HG02623 (cell line): ENCODE measurements around the gene ABCC5.
"Not testable (repeated sequence)": the region's sequence is repeated elsewhere in the genome, so short reads cannot be mapped to it uniquely, and the experiment has no call there.

ENCODE experiments used
- ATAC-seq: cut with Tn5 transposase; IDR thresholded peaks from one replicate; pipeline ENCODE4 v1.9.1; 2021; ENCODE audit warnings: moderate library complexity; ENCODE audit not compliant: unreplicated experiment

The ABCC5 gene

DNA sequence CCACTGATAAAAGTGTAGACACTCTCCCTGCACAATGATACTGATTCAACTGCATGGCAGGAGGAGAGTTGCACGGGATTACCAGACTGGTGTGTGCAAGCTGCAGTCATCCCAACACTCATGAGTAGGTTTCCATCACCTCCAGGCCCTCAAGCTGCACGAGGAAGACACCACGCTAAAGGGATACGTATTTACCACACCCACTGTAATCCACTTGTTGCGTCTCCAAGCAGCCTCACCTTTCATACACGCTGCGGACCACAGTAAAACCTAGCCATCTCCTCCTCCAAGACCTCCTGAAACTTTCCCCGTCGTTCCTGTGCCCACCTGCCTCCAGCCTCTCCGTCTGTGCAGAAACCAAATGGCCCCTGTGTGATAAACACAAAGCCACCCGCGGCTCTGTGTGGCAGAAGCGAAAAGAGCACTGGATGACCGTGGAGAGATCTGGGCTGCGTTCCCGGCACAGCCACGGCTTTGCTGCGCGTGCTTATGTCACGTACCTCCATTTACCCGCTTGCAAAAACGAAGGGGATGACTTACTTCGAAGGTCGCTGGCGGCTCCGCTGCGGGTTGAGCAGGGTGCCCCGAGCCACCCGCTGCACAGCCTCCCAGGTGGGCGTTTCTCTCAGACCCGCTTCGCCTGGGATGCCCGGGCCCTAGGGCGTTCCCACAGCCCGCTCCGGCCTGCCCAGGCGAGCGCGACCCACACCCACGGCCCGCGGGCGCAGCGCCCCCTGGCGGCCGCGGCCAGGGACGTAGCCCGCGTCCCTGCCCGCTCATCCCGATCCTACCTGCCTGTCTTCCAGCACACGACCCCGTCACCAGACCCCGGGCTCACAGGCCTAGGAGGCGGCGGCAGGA lies 643 bp downstream of the ABCC5 start:
- peak; percentile 60 for ATAC-seq

DNA sequence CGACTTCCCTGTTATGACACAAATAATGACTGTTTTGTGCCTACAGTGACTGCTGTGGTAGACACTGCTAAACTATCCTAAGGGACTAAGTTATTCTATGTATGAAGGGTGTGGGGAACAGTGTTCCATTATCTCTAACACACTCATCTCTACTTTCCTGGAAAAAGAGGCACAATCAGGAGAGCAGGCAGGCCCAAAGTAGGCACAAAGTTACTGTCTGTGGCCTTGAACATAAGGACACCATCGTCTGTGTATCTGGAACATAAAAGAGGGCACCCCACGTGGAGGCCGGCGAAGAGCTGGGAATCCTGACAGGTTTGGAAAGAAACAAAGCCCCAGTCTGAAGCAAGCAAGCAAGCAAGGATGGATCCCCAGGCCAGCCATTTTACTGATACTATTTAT lies 1.5 kb downstream of the ABCC5 start:
- ATAC-seq = no peak

DNA sequence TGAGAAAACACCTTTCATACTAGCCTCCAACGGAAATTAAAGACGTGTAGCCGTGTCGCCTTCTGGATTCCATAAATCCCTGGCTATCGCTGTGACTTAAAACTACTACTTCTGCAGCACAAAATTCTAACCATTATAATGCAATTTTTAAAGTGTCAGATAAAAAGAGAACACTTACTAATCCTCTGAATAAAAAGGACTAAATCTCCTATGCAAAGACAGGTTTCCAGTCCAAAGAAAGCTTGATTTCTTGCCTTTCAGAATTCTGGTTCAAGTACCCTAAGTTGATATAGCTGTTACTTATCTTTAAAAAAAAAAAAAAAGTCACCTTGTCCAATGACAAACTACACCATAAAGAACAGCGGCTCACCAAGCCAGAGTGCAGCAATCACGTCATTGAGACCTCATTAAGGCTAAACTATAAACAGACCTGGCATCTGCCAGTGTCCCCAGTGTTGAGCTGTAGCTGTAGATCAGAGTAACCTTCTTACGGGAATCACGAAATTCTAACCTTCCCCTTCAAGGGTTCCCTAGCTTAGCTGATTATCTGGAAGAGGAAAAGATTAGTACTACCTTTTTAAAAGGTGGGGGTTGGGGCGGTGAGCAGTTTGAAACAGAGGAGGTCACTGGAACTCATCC lies 2.2 kb downstream of the ABCC5 start:
- no peak for ATAC-seq

DNA sequence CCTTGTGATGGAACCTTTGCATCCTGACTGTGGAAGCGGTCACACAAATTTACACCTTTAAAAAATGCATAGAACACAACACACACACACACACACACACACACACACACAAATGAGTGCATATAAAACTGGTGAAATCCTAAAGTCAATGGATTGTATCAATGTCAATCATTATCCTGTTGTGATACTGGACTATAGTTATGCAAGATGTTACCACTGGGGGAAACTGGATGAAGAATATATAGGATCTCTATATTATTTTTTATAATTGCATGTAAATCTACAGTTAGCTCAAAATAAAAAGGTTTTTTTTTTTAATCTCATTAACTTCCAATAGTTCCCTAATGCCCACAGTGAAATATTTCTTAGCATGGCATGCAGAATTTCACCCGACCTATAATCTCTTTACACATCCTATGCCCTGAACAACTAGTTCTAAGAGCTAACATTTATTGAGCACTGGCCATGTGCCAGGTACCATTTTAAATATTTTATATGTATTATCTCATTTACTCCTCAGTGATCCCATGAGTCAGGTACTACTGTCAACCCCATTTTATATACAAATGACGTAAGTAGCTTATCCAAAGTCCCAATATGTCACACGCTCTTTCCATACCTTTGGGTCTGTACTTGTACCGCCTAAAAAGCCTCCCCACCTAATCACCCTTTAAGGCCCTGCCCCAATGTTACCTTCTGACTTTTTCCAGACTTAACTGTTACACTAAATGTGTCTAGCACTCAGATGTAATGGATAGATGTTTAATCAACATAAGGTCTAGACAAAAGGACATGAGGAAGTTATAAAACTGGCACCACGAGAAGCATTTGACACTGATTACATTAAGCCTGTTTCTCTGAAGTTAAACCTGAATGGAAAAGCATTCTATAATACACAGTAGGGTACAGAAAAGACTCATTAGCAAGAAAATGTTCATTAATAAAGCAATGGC lies 5.5 kb downstream of the ABCC5 start:
- no peak for ATAC-seq

DNA sequence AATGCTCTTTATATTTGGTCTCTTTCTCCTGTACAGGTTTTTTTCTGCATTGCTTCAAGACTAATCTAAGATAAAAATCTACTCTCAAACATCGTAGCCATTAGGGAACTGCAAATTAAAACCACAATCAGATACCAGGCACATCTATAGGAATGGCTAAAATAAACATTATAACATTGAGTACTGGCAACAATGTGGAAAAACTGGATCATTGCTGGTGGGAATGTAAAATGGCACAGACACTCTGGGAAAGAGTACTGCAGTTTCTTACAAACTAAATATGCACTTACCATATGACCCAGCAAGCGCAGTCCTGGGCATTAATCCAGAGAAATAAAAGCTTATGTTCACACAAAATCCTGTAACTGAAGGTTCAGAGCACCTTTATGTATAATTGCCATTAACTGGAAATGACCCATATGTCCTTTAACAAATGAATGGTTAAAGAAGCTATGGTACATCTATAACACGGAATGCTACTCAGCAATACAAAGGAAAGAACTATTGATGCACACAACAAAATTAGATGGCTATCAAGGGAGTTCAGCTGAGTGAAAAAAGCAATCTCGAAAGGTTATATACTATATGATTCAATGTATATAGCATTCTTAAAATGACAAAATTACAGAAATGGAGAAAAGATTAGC lies 6.3 kb downstream of the ABCC5 start:
- no peak for ATAC-seq

DNA sequence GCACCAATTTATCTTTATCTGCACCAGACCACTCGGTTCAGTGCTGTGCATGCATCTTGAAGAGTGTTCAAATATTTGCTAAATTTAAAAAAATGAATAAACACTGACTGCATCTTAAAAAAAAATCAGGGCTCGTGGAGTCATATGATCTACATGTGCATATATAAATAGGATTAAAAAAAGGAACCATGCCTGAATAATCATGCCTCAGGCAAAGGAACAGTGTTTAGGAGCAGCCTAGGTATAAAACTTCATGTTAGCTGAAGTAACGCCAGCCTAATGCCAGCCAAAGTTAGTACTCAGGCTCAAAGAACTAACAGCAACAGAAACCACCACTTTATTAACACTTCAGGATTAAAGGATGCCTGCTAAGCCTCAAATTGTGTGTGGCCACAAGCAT lies 9.5 kb downstream of the ABCC5 start:
- no peak for ATAC-seq

DNA sequence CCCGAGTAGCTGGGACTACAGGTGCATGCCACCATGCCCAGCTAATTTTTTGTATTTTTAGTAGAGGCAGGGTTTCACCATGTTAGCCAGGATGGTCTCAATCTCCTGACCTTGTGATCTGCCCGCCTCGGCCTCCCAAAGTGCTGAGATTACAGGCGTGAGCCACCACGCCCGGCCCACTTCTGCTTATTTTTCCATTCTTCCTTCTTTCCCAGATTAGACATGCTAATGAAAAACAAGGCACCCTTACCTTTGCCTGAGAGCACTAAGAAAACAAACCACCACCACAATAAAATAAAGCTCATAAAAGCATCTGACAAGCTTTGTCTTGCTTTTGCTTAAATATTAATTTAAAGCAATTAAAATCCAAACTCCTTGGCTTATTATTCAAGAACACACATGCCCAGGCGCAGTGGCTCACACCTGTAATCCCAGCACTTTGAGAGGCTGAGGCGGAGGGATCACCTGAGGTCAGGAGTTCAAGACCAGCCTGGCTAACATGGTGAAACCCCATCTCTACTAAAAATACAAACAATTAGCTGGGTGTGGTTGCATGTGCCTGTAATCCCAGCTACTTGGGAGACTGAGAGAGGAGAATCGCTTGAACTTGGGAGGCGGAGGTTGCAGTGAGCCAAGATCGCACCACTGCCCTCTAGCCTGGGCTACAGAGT lies 10.4 kb downstream of the ABCC5 start:
- not testable (repeated sequence) for ATAC-seq

DNA sequence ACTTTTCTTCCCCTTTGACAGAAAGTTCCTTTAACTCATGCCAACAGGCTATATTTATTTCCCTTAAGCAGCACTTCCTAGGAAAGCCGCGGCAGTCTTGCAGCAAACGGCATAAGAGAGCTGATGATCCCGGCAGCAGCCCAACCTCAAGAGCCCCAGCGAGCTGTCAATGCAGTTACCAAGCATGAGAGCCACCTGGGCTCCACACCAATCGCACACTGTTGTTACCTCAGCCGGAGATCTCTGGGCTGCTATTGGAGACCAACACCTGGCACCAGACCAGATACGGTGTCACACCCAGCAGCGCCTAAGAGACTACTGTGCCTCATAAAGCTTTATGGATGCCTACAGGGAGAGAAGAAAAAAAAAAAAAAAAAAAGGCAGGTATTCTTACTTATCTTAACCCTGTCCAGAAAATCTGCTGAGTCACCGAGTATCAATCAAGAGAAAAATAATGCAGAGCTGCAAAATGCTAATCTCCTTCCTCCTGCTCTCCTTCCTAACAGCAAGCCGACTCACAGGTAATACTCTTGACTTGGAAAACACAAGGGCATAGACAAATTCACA lies 11.7 kb downstream of the ABCC5 start:
- ATAC-seq = peak; percentile 89

DNA sequence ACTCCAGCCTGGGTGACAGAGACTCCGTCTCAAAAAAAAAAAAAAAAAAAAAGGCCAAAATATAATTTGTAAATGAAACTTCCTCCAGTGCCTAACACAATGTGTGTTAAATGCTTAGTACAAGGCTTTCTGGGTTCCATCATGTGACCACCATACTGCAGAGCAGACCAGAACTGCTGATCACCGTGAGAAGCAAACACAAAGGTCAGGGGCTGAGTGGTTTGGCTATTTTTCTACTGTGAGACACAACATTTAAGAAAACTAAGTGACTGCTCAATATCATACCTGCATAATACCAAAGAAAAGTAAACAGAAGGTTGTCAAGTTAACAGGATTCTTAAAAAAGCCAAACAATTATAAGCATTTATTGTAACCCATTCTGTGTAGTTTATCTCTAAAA lies 13.2 kb downstream of the ABCC5 start:
- ATAC-seq = no peak

DNA sequence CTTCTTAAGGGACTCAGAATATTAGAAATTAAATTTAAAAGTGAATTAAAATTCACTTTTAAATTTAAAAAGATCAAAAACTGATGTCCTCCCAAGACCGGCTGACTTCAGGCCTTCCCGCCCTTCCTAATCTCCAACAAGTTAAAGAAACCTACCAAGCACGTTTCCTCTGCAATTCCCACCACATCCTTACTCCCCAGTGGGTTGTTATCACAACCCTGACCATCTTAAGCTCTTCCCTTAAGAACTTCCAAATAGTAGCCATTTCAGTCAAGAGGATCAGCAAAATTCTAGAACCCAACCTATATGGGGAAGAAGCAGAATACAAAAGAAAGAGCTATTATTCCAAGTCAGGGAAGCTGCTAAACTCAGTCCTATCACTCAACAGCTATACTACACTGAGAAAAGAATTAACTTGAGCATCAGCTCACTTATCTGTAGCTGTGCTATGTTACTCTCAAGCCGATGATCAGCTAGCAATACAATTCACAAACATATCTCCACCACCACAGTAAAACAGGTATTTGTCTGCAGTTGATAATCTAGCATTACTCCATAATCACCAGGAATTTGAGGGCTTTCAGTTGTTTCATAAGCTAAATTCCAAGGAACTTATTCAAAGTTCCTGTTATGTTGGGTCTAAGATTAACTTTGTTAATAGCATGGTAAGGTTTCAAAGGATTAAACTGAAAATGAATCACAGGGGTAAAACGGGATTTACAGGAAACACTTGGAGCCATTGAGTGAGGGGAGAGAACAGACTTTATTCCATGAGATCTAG lies 14.3 kb downstream of the ABCC5 start:
- no peak for ATAC-seq

DNA sequence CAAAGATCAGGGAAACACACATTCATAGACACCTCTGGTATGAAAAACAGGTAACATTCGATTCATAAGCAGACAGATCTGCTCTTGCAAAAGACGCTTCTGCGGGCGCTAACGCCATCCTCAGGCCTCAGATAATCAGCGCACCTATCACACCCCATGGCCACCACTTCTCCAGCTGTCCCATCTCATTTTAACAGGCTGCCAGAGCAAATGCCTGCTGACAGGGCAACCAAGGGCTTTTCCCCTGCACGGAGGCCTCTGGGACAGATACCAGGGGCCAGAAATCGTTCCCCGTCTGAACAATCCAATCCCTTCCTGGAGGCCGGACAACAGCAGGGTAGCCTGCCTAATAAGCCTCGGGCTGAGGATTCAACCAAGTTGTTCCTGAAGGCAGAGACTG lies 15.2 kb downstream of the ABCC5 start:
- no peak for ATAC-seq

DNA sequence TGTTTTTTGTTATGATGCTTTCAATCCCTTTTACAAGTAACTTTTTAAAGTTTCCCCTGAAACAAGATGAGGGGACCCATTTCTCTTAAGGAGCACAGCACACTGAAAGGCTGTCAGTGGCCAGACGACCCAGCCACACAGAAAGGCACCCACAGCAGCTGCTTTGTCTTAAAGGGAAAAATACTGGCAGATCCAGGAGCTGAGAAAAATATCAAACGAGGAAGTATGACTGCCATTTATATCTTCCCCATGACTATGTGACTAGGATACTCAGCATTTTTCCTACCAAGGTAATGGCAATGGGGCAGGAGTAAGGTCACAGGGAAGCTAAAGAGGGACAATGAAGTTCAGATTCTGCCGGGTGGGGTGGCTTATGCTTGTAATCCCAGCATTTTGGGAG lies 15.9 kb downstream of the ABCC5 start:
- no peak for ATAC-seq

DNA sequence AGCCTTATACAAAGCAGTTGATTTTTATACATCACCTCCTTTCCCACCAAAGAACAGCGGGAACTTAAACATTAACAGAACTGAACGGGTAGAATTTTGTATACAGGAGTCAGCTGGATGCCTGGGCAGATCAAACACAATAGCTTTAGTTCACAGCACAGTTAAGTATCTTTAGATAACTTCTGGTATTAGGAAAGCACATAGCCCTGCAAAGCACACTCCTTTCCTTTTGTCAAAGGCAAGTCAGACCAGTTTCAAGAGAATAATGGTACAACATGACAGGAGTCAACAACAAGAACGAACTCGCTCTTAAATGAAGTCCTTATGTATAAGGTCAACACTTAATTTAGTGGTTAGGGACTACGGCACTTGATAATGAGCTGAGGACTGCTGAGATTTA lies 26.3 kb downstream of the ABCC5 start:
- no peak for ATAC-seq

DNA sequence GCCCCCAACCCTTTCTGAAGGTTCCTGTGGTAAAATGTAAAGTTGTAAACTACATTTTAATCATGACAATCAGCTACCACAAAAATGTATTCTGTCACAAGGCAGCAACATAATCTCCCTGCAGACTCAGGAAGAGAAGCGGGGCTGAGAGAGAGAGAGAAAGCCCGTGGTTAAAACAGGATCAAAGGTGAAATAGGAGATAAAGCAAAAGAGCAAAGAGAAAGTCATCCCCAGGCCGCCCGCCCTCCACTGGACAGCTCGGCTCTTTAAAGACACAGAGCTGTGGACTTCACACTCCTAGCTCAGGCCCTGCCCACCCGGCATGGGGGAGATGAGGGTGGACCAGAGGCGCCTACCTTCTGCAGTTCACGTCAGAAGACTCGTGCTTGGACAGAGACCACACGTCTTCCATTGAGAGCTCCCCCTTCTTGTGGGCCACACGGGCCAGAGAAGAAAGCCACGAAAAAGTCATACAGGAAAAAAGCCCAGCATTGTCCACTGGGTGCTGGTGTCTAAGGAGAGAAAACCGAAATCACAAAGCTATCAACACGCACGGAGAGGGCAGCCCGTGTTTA lies 29.4 kb downstream of the ABCC5 start:
- ATAC-seq = no peak

DNA sequence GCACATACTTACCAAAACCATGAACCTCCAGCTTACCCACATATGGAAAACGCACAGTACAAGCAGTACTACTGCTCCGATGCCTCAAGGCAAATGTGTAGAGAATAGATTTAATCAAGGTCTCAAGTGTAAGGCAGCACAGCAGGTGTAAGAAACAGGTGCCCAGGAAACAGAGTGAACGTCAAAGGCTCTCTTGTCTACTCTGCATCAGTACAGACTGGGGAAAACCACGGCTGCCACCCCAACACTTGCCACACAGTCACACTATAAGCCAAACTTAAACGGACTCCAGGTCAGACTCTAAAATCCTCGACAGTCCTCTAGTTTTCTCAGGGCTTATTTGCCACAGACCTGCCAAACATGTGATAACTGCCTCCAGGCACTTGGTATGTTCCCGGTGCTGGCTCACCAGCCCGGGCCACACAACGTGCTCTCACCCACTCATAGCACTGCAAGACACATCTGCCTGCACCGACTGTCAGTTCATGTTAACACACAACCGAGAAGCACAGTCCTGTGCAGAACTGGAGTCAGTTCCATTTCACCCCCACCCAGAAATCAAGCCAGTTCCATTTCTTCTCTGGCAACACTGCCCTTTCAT lies 30.6 kb downstream of the ABCC5 start:
- no peak for ATAC-seq

DNA sequence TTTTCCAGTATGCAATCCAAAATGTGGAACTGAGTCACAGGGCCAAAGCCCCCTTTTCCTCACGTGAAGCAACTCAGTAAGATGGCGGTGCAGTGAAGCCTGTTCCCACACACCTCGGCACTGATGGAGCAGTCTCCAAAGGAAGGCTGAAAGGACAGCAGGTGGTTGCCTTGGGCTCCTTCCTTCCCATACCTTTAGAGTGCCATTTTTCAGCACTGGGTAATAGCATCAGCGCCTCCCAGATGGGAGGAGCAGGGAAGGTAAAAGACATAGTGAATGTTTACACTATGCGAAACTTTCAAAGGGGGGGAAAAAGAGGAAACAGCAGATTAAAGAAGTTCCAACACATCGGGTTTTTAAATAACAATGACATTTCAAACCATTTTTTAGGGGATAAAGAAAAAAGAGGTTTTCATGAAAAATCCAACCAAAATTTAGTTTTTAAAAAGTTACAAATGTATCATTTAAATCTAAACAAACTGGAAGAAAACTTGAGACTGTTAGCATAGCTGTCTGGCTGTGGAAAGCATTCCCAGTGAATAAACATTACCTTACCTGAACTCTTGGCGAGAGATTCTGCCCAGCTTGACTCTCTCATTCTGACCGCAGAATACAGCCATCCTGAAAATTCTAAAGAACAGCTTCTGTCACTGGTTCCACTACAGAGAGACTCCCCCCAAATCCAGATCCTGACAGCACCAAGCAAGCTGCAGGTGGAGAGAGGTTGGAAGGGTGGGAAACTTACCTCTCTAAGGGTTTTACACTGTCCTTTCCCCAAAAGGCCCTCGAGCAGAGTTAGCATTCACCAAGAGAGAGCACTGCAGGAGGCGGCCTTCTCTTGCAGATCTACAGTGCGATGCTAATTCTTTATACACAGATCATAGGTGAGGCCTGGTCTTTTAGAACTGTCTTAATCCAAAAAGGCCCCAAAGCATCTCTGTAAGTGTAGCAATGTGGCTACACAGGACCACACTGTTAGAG lies 32.6 kb downstream of the ABCC5 start:
- ATAC-seq = no peak

DNA sequence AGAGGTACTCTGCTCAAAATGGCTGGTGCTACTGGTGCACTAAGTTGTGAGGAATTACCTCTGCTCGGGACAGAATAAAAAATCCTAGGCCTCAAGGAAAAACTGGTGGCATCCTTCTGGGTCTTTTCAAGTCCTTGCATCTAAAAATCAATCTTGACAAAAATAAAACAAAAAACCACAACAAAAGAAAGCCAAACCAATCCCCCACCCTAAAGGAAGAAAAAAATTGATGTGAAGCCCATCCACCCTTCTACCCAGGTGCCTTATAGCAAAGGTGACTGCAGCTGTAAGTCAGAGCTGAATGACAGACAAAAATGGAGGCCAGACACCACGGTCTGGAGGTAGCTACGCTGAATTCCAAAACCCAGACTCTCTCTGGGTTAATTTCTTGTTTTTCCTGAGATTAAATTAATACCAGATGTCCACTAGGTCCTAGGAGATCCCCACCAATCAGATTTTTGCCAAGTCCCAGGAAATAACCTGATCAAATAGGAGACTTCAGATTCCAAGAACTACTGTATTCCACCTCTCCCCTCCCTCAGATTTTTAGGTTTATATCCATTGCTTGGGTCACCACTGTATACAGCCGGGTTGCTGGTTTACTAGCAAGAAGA lies 33.5 kb downstream of the ABCC5 start:
- no peak for ATAC-seq
